ENCODE results near the gene ZNF660.

- no peak for TF ChIP-seq BHLHE40 (IDR thresholded peaks at IDR 0.05; ENCODE audit: borderline replicate concordance)
- TF ChIP-seq SUZ12 (IDR thresholded peaks at IDR 0.05), result no peak
- TF ChIP-seq LEF1 (IDR thresholded peaks at IDR 0.05; ENCODE audit: borderline replicate concordance), result no peak
- TF ChIP-seq ARNT (IDR thresholded peaks at IDR 0.05), result no peak
- no peak for TF ChIP-seq TARDBP (IDR thresholded peaks at IDR 0.05)
- no peak for TF ChIP-seq NFRKB (IDR thresholded peaks at IDR 0.05)
- no peak for TF ChIP-seq HDGF (IDR thresholded peaks at IDR 0.05; ENCODE audit: borderline replicate concordance)
- no peak for TF ChIP-seq FOXK2 (IDR thresholded peaks at IDR 0.05)
- no peak for TF ChIP-seq SP1 (IDR thresholded peaks at IDR 0.05)
- TF ChIP-seq FOXA1 (IDR thresholded peaks at IDR 0.05), result no peak
- TF ChIP-seq PKNOX1 (IDR thresholded peaks at IDR 0.05), result no peak
These were observed 27.9 kb downstream of the ZNF660 start for GRCh38 chr3:44612678-44613077.
